HG02981 (cell line): ENCODE data around the gene DCT.
"Not testable (repeated sequence)": the region's sequence is repeated elsewhere in the genome, so short reads cannot be mapped to it uniquely, and the experiment has no call there.

Experiments used
- ATAC-seq: cut with Tn5 transposase; IDR thresholded peaks from one replicate; pipeline ENCODE4 v1.9.1; 2021; ENCODE audit warnings: mild to moderate bottlenecking, moderate library complexity; ENCODE audit not compliant: unreplicated experiment

DCT gene

GRCh38 chr13:94479616-94480015 lies at the start of gene DCT:
DCT (minus strand) TSS chr13:94479682; CDS start chr13:94479255, 427 bp downstream.
- no peak for ATAC-seq

GRCh38 chr13:94526956-94527355 lies 47.5 kb upstream of the DCT start:
- not testable (repeated sequence) for ATAC-seq

- no peak for ATAC-seq
Observed at GRCh38 chr13:94525781-94526180, 46.3 kb upstream of the DCT start.

GRCh38 chr13:94524407-94524806 lies 44.9 kb upstream of the DCT start:
- ATAC-seq, result no peak

- no peak for ATAC-seq
Observed at GRCh38 chr13:94520001-94520400, 40.5 kb upstream of the DCT start.

- no peak for ATAC-seq
Observed at GRCh38 chr13:94516456-94516855, 37.0 kb upstream of the DCT start.

GRCh38 chr13:94515911-94516310 lies 36.4 kb upstream of the DCT start:
- no peak for ATAC-seq

- no peak for ATAC-seq
Observed at GRCh38 chr13:94515374-94515773, 35.9 kb upstream of the DCT start.

GRCh38 chr13:94513026-94513425 lies 33.5 kb upstream of the DCT start:
- ATAC-seq, result no peak

- ATAC-seq, result no peak
Observed at GRCh38 chr13:94505730-94506129, 26.2 kb upstream of the DCT start.

- ATAC-seq, result no peak
Observed at GRCh38 chr13:94503851-94504250, 24.4 kb upstream of the DCT start.

- not testable (repeated sequence) for ATAC-seq
Observed at GRCh38 chr13:94498831-94499230, 19.3 kb upstream of the DCT start.

- ATAC-seq, result no peak
Observed at GRCh38 chr13:94495806-94496205, 16.3 kb upstream of the DCT start.

GRCh38 chr13:94494026-94494425 lies 14.5 kb upstream of the DCT start:
- no peak for ATAC-seq

- ATAC-seq, result no peak
Observed at GRCh38 chr13:94487043-94487442, 7.6 kb upstream of the DCT start.

GRCh38 chr13:94483970-94484369 lies 4.5 kb upstream of the DCT start:
- no peak for ATAC-seq

- no peak for ATAC-seq
Observed at GRCh38 chr13:94481941-94482340, 2.5 kb upstream of the DCT start.

GRCh38 chr13:94480672-94481145 lies 1.2 kb upstream of the DCT start:
- ATAC-seq, result no peak

- ATAC-seq, result no peak
Observed at GRCh38 chr13:94478913-94479312, 569 bp downstream of the DCT start.

- ATAC-seq, result no peak
Observed at GRCh38 chr13:94470126-94470525, 9.4 kb downstream of the DCT start.

- no peak for ATAC-seq
Observed at GRCh38 chr13:94464771-94465170, 14.7 kb downstream of the DCT start.

GRCh38 chr13:94462670-94463069 lies 16.8 kb downstream of the DCT start:
- no peak for ATAC-seq

- ATAC-seq, result no peak
Observed at GRCh38 chr13:94459116-94459515, 20.4 kb downstream of the DCT start.

- ATAC-seq, result no peak
Observed at GRCh38 chr13:94455414-94455813, 24.1 kb downstream of the DCT start.
